ENCODE measurements around the gene MYO7B.

The MYO7B gene

GRCh38 chr2:127624756-127625571, 89.5 kb downstream of the MYO7B start:
- no peak overlapping the region for H3K4me3 ChIP-seq (ENCODE audit: insufficient read depth, low read depth, low read length)
- no peaks in the 10 kb centered on the region for H3K9me3 ChIP-seq (ENCODE audit: control insufficient read depth, low read length)
- H3K27me3 ChIP-seq (ENCODE audit: control insufficient read depth, insufficient read depth, low read length, poor library complexity, severe bottlenecking) = no peaks in the 10 kb centered on the region
- no peaks in the 10 kb centered on the region for H3K4me1 ChIP-seq (ENCODE audit: control insufficient read depth, insufficient read depth, low read length)
- 91 to 92% methylated on average over 23 of the region's 23 CpGs for WGBS, 2 experiments
- no peaks in the 10 kb centered on the region for H3K36me3 ChIP-seq (ENCODE audit: control insufficient read depth, insufficient read depth, low read length)
- no peak overlapping the region for H3K27ac ChIP-seq (ENCODE audit: insufficient read depth, low read depth, low read length, poor library complexity, severe bottlenecking)

DNA sequence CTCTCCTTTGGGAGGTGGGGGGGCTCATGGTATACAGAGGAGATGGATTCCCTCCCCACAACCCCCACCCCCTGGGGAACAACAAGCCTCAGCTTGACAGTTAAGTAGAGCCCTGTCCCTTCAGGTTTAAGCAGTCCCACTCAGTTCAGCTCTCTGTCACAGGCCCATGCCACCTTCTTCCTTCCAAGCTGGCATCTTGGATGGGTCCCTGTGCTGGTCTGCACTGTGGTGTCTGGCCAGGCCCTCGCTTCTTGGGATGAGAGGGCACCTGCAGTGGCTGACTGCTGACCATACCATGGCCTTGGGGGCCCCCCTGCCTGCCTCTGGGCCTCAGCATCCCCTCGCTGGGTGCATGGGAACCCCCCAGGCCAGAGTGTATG, 90.1 kb downstream of the MYO7B start:
- H3K36me3 ChIP-seq (ENCODE audit: control insufficient read depth, insufficient read depth, low read length) = no peaks in the 10 kb centered on the region
- no peaks in the 10 kb centered on the region for H3K27me3 ChIP-seq (ENCODE audit: control insufficient read depth, insufficient read depth, low read length, poor library complexity, severe bottlenecking)
- no peaks in the 10 kb centered on the region for H3K9me3 ChIP-seq (ENCODE audit: control insufficient read depth, low read length)
- 88 to 95% methylated on average over 2 of the region's 2 CpGs for WGBS, 2 experiments
- H3K4me3 ChIP-seq (ENCODE audit: insufficient read depth, low read depth, low read length) = no peak overlapping the region
- no peak overlapping the region for H3K27ac ChIP-seq (ENCODE audit: insufficient read depth, low read depth, low read length, poor library complexity, severe bottlenecking)
- H3K4me1 ChIP-seq (ENCODE audit: control insufficient read depth, insufficient read depth, low read length) = no peaks in the 10 kb centered on the region

- Histone ChIP-seq H3K4me1 (ENCODE audit: control insufficient read depth, insufficient read depth, low read length) (no peaks in the 10 kb centered on the region), H3K4me3 (ENCODE audit: insufficient read depth, low read depth, low read length) (no peak overlapping the region), H3K27ac (ENCODE audit: insufficient read depth, low read depth, low read length, poor library complexity, severe bottlenecking) (no peak overlapping the region), H3K27me3 (ENCODE audit: control insufficient read depth, insufficient read depth, low read length, poor library complexity, severe bottlenecking) (no peaks in the 10 kb centered on the region), H3K36me3 (ENCODE audit: control insufficient read depth, insufficient read depth, low read length) (no peaks in the 10 kb centered on the region), H3K9me3 (ENCODE audit: control insufficient read depth, low read length) (no peaks in the 10 kb centered on the region)
- 81 to 82% methylated on average over 12 of the region's 12 CpGs for WGBS, 2 experiments
Observed at GRCh38 chr2:127626175-127626574, 90.7 kb downstream of the MYO7B start.

DNA sequence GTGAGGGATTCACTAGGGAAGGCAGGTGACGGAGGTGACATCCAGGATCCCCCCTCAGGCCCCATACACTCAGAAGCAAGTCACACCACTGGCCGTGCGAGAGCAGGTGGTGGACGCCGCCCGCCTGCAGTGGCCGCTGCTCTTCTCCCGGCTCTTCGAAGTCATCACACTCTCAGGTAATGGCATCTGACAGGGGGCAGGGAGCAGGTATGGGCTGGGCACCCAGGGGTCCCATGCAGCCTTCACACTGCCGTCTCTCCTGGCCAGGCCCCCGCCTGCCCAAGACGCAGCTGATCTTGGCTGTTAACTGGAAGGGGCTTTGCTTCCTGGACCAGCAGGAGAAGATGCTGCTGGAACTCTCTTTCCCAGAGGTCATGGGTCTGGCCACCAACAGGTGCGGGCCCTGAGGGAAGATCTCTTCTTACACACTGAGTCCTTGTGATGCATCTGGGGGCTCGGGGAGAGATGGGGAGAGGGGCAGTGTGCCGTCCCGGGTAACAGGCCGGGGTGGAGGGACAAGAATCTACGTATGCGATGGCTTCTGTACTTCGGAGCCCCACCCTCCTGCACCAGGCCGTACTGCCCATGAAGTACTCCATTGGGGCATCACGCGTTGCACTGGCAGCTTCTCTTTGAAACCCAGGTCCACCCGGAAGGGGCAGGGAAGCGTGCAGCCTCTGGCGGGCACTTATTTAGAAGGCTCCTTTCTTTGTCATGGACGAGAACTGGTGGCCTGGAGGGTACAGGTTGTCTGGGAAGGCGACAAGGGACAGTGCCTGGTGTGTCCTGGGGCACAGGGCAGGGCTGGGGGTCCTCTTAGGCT, 91.6 kb downstream of the MYO7B start:
- WGBS, 2 experiments = 92 to 95% methylated on average over 28 of the region's 28 CpGs
- no peaks in the 10 kb centered on the region for H3K9me3 ChIP-seq (ENCODE audit: control insufficient read depth, low read length)
- H3K27ac ChIP-seq (ENCODE audit: insufficient read depth, low read depth, low read length, poor library complexity, severe bottlenecking) = no peak overlapping the region

GRCh38 chr2:127627740-127628571, 92.5 kb downstream of the MYO7B start:
- H3K27me3 ChIP-seq (ENCODE audit: control insufficient read depth, insufficient read depth, low read length, poor library complexity, severe bottlenecking) = no peaks in the 10 kb centered on the region
- no peaks in the 10 kb centered on the region for H3K36me3 ChIP-seq (ENCODE audit: control insufficient read depth, insufficient read depth, low read length)
- H3K9me3 ChIP-seq (ENCODE audit: control insufficient read depth, low read length) = no peaks in the 10 kb centered on the region
- WGBS, 2 experiments = 94 to 95% methylated on average over 18 of the region's 18 CpGs
- no peak overlapping the region for H3K4me3 ChIP-seq (ENCODE audit: insufficient read depth, low read depth, low read length)
- no peaks in the 10 kb centered on the region for H3K4me1 ChIP-seq (ENCODE audit: control insufficient read depth, insufficient read depth, low read length)
- H3K27ac ChIP-seq (ENCODE audit: insufficient read depth, low read depth, low read length, poor library complexity, severe bottlenecking) = no peak overlapping the region

More for the DNA sequence above, 91.6 kb downstream of the MYO7B start:
- H3K36me3 ChIP-seq (ENCODE audit: control insufficient read depth, insufficient read depth, low read length) = no peaks in the 10 kb centered on the region
- H3K27me3 ChIP-seq (ENCODE audit: control insufficient read depth, insufficient read depth, low read length, poor library complexity, severe bottlenecking) = no peaks in the 10 kb centered on the region
- H3K4me1 ChIP-seq (ENCODE audit: control insufficient read depth, insufficient read depth, low read length) = no peaks in the 10 kb centered on the region
- H3K4me3 ChIP-seq (ENCODE audit: insufficient read depth, low read depth, low read length) = no peak overlapping the region

DNA sequence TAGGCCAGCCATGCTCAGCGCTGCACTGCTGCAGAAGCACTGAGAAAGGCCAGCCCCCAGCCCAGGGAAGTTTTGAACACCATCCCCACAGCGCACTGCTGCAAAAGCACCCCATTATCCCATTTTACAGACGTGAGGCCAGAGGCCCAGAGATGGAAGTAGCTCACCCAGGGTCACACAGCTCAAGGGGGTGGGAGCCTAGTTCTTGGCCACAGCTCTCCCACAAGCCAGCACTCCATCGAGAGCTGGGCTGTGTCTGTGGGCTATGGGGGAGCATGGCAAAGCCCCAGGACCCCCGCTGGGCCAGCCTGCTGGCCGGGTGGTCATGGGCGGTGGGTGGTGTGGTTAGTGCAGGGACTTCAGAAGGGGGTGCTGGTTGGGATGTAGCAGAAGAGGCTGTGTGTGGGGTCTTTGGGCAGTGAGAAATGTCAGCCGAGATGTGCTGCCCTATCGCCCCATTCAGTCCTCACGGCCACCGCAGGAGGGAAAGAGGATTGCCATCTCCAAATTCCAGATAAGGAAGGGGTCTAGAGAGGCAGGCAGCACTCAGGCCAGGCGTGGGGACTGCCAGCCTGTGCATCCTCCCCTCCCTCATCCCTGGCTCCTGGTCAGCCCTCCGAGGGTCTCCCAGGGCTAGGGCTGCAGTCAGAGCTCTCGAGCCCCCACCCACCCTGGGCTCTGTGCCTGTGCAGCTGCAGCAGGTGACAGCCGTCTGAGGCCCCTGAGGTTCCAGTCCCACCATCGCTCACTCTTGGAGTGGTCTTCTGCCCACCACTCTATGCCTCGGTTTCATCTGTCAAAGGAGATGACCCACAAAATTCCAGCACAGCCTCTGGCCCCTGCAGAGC, 93.5 kb downstream of the MYO7B start:
- Histone ChIP-seq H3K36me3 (ENCODE audit: control insufficient read depth, insufficient read depth, low read length) (no peaks in the 10 kb centered on the region), H3K4me3 (ENCODE audit: insufficient read depth, low read depth, low read length) (no peak overlapping the region), H3K27ac (ENCODE audit: insufficient read depth, low read depth, low read length, poor library complexity, severe bottlenecking) (no peak overlapping the region), H3K9me3 (ENCODE audit: control insufficient read depth, low read length) (no peaks in the 10 kb centered on the region), H3K4me1 (ENCODE audit: control insufficient read depth, insufficient read depth, low read length) (no peaks in the 10 kb centered on the region), H3K27me3 (ENCODE audit: control insufficient read depth, insufficient read depth, low read length, poor library complexity, severe bottlenecking) (no peaks in the 10 kb centered on the region)
- 89% methylated on average over 17 of the region's 17 CpGs for WGBS, 2 experiments

GRCh38 chr2:127629637-127630036, 94.2 kb downstream of the MYO7B start:
- Histone ChIP-seq H3K27me3 (ENCODE audit: control insufficient read depth, insufficient read depth, low read length, poor library complexity, severe bottlenecking) (no peaks in the 10 kb centered on the region), H3K27ac (ENCODE audit: insufficient read depth, low read depth, low read length, poor library complexity, severe bottlenecking) (no peak overlapping the region), H3K36me3 (ENCODE audit: control insufficient read depth, insufficient read depth, low read length) (no peaks in the 10 kb centered on the region), H3K4me1 (ENCODE audit: control insufficient read depth, insufficient read depth, low read length) (no peaks in the 10 kb centered on the region), H3K4me3 (ENCODE audit: insufficient read depth, low read depth, low read length) (no peak overlapping the region), H3K9me3 (ENCODE audit: control insufficient read depth, low read length) (no peaks in the 10 kb centered on the region)
- WGBS, 2 experiments = 90 to 91% methylated on average over 9 of the region's 9 CpGs

DNA sequence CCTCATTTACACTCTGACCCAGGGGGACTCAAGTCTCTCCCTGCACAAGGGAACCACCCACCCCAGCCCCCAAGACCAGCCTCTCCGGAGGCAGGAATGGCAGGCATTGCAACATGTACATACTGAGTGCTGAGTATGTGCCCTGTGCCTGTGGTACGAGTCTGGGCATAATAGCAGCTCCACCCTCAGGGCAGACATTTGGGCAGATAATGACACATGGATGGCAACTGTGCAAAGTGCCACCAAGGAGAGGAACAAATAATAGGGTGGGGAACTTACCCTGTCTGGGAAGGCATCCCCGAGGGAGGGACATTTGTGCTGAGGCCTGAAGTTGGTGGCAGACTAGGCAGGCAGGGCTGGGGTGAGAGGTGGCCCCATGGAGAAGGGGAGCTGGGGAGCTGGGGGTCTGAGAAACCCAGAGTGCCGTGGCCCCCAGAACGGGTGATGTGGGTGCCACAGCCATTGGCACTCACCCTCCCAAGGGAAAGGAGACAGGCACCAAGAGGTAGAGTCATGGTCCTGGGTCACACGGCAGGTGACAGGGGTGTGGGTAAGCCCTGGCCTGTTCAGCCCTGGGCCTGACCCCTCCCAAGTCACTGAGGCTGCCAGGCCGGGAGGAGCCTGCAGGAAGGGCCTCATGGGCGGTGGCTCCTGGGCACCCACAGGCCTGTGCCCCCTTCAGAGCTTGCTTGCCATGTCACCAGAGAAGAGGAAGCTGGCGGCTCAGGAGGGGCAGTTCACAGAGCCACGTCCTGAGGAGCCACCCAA, 94.8 kb downstream of the MYO7B start:
- no peaks in the 10 kb centered on the region for H3K36me3 ChIP-seq (ENCODE audit: control insufficient read depth, insufficient read depth, low read length)
- 92% methylated on average over 10 of the region's 10 CpGs for WGBS, 2 experiments

More for the DNA sequence above, 94.8 kb downstream of the MYO7B start:
- no peak overlapping the region for H3K4me3 ChIP-seq (ENCODE audit: insufficient read depth, low read depth, low read length)
- no peaks in the 10 kb centered on the region for H3K9me3 ChIP-seq (ENCODE audit: control insufficient read depth, low read length)
- no peak overlapping the region for H3K27ac ChIP-seq (ENCODE audit: insufficient read depth, low read depth, low read length, poor library complexity, severe bottlenecking)
- H3K27me3 ChIP-seq (ENCODE audit: control insufficient read depth, insufficient read depth, low read length, poor library complexity, severe bottlenecking) = no peaks in the 10 kb centered on the region
- no peaks in the 10 kb centered on the region for H3K4me1 ChIP-seq (ENCODE audit: control insufficient read depth, insufficient read depth, low read length)
